NCI-H2171 treated with DMSO at 0.1 percent for 48 hours (cell line): Measurements from ENCODE around the gene NPTXR.

ENCODE experiments used
- DNase-seq: peaks from one replicate; lab custom pipeline; 2025; lab: John Stamatoyannopoulos, UW

NPTXR gene

DNA sequence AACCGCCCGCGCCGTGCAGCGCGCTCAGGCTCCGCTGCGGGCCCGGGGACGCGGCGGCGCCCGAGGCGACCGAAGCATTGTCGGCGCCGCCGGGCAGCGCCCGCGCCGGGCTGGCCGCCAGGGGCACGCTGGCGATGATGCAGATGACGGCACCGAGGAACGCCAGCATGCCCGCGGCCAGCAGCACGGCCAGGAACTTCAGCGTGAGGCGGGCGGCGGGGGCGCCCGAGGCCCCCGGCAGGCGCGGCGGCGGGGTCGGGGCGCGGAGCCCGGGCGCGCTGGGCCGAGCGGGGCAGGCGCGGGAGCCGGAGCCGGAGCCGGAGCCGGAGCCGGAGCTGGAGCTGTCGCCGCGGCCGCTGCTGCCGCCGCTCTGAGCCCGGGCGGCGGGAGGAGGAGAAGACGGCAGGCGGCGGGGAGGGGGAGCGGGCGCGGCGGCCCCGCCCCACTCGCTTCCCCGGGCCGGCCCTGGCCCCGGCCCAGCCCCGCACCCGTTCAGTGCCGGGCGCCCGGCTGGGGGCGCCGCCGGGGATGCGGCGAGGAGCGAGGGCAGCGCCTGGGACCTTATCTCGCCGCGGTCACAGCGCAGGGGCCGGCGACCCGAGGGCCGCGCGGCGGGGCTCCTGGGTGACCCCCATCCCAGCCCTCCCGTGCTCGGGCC lies at the start of gene NPTXR:
Gene NPTXR (minus strand): TSS at position 372 of the 658 bp plus-strand sequence.
- peak; percentile 67 for DNase-seq

DNA sequence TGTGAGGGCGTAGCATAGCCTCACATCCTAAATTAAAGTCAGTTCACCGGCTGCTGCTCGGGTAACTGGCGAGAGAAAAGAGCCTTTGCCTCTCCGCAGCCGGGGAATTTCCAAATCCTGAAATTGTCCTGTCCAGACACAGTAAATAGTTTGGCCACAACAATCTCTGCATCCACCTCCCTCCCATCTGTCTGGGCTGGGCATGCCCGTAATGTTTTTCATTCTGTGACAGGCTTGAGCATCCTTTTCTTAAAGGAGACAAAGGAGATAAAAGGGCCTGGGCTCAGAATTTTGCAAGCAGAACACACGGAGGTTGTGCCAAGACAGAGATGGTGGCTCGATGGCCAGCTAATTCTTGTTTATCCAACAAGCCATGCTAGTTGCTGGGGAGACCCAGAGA lies 47.4 kb upstream of the NPTXR start:
- no peak for DNase-seq

DNA sequence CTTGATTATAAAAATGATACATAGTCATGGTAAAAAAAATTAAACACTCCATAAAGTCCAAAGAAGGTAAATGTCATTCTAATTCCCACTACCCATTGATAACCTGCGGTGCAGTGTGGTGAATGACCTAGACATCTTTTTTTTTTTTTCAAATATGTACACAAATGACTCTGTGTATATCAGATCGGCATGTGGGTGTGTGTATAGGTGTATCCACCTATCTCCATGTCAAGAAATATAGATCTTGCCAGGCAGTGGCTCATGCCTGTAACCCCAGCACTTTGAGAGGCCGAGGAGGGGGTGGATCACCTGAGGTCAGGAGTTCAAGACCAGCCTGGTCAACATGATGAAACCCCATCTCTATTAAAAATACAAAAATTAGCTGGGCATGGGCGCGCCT lies 46.5 kb upstream of the NPTXR start:
- no peak for DNase-seq

DNA sequence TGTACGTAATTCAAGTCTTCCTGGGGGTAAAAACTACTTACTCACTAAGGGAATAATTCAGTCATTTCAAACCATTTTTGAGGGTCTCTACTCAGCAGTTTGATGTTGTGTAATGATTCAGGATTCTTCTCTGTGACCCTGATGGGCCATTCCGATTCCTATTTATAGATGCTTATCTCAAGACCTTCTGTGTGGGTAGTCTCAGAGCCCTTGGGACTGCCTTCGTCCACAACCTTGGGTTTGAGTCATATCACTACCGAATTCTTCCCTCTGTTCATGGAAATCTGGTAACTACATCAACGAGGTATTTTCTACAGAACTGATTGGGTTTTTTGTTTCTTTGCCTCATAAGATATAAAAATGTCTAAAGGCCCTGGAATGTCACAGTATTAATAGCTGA lies 42.5 kb upstream of the NPTXR start:
- DNase-seq, result no peak

DNA sequence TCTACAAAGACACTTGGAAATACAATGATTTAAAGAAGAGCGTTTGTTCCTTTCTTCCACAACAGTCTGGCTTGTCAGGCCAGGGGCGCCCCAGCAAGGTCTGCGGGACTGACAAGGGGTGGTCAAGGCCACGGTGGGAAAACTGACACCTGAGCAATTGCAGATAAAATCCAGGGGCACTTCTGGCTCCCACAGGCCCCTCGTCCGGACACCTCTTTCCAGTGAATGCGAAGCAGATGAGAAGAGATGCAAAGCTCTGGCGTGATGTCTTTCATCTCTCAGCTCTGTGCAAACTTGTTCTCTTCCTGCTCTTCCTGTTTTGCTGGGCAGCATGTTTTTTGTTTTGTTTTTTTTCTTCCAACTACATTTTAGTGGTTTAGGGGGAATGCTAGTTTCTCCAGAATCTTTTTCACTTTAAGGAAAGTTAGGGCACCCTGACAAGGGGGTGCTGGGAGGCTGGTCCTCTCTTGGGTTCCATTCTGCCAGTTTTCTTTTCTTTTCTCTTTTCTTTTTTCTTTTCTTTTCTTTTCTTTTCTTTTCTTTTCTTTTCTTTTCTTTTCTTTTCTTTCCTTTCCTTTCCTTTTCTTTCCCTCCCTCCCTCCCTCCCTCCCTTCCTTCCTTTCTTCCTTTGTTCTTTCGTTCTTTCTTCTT lies 39.3 kb upstream of the NPTXR start:
- DNase-seq, result no peak

DNA sequence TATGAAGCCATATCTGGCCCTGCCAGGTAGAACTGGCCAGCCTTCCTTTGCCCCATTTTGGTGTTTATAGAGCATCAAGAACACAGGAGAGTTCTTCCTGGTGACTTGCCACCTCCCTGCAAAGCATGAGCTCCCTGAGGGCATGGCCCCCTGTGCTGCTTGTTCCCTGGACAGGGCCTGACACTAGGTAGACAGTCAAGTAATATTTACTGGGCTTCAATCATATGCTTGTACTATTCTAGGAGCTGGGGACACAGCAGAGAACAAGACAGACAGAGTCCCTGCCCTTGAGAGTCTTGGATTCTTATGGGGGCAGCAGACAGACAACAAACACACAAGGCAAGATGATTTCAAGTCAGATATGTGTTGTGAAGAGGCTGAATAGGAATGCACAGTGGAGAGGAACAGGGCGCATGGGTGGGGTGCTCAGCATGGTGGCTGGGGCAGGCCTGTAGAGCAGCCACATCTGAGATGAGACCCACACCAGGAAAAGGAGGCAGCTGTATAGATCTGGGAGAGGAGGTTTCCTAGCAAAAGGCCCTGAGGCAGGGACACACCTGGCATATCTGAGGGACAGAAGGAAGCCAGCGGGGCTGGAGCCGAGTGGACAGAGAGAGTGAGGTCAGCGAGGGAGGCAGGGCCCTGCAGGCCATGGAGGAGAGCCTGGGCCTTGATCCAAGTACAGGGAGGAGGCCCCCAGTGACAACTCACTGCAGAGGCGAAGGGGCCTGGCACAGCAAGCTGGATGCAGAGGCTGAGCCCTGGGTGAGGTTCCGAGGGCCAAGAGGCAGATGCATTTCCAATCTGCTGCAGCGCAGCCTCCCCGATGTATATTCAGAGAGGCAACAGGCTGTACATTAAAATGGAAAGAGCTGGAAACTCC lies 38.4 kb upstream of the NPTXR start:
- DNase-seq, result no peak

DNA sequence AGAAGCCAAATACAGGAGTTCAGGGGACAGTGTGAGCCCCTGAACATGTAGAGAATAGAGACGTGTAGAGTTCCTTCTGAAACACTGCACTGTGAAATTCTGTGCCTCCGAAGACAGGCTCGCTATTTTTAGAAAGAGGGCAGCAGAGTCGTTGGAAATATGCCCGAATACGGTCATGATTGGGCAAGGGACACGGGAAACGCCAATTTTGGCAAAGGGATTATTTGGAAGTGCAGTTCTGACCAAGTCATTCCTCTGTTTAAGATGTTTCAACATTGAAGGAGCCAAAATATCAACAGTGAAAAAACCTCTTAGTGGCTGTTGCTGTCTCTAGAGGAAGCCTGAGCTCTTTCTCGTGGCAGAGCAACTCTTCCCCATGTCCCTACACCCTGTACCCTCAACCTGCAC lies 37.6 kb upstream of the NPTXR start:
- DNase-seq, result no peak

DNA sequence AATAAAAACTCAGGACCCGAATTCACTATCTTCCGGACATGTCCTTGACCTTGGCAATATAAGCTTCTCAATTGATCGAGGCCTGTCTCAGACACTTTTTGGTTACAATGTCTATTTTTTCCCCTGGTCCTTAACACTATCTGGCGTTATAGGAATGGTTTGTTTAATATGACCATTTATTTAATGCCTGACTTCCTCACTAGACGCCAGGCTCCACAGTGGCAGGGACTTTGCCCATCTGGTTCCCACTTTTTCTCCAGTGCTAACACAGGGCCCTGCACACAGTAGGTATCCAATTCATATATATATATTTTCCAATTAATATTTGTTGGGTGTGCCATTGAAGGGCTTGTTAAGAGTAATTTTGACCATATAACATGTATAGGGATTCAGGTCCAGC lies 36.1 kb upstream of the NPTXR start:
- no peak for DNase-seq

DNA sequence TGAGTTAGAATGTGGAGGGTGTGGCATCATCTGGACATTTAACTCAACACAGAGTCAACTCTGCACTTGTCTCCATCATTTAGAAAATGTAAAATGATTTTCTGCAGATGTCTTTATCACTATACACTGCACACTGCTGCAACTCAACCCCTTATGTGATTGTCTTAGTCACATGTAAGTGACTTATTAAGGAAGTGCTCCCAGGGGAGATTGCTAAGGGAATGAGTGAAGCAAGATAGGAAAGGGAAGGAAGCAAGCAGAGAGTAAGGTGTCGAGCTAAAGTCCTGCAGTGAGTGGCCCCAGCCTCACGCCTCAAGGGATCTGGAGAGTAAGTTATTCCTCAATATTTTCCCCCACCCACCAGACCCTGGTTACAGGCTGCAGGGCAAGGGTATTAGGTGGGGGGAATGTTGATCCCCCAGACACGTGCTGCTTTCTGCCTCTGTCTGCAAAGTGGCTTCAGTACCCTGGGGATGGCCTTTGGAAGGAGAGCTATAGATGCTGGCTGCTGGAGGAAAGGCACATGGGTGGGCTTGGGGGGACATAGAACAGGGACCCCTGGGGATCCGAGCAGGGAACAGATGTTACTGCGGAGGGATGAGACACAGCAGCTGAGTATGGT lies 35.4 kb upstream of the NPTXR start:
- DNase-seq, result no peak

DNA sequence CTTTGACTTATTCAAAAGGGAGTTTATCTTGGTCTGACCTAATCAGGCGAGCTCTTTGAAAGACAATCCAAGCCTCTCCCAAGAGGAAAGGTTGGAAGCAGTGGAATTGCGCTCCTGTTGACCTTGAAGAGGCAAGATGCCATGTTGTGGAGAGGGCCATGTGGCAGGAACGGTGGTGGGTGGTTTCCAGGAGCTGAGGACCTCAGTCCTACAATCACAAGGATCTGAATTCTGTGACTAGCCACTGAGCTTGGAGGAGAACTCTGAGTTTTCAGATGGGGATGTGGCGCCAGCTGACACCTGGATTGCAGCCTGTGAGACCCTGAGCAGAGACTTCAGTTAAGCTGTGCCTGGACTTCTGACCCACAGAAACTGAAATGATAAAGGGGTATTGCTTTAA lies 34.2 kb upstream of the NPTXR start:
- DNase-seq, result no peak

DNA sequence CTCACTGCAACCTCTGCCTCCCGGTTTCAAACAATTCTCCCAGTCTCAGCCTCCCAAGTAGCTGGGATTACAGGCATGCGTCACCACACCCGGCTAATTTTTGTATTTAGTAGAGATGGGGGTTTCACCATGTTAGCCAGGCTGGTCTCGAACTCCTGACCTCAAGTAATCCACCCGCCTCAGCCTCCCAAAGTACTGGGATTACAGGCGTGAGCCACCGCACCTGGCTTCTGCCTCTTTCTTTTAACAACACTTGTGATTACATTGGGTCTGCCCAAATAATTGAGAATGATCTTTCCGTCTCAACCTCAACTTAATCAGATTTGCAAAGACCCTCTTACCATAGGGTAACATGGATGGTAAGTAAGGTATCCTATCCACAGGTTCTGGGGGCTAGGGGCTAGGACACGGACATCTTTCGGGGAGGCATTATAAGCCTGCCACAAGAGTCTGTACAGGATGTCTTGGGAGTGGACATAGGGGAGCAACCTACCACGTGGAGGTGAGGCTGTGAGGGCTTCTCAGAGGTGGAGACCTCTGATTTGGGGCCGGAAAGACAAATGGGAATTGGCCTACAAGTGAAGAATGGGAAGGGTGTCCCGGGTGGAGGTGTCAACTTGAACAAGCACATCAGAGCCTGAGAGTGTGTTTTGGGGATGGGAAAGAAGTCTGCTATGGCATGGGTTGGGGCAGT lies 30.8 kb upstream of the NPTXR start:
- no peak for DNase-seq

DNA sequence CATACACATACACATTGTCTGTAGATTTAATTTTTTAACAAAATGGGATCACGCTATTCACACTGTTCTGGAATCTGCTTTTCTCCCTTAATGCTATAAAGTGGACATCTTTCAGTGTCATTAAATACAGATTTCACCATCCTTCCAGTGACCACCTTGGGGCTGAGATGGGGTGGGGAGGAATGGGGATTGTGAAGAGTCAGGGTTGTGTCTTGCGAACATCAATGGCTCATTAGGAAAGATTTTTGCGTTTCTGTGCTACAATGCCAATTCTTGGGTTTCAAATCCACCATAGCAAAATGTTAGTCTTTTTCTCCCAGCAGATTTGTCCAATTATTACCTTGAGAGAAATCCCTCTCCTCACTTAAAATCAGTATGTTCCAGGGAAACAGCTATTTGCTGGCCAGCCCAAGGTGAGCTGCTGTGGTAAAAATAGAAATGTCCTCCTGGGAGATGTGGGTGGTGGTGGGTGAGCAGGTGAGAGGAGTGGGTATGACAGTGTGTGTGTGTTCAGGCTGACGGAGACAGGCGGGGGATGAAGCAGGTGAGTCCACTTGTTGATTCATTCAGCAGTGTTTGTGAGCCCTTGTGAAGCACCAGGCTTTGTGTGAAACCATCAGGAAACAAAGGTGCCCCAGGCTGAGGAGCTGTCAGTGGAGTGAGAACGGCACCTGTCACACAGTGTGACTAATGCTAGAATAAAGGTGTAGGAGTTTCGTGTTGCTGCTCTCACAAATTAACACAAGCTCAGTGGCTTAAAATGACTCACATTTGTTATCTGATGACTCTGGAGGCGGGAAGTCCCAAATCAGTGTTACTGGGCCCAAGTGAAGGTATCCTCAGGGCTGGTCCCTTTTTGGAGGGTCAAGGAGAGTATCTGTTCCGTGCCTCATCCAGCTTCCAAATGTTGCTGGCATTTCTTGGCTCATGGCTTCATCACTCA lies 29.9 kb upstream of the NPTXR start:
- DNase-seq, result peak; percentile 35

DNA sequence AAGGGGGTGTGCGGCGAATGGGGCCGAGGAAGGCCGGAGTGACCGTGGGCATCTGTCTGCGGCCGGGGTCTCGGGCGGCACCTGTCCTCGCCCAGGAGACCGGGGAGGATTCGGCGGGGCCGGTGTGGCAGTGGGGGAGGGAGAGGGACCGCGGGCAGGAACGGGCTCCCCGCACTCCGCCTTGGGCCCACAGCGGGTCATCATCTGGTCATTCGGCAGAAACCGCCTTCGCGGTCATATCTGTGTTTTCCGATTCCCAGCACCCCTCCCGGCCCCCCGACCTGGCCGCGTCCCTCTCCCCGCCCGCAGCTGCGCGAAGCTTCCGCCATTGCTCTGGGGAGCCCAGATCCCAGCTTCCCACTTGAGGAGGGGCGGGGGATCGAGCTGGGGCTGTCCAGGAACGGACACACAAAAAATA lies 29.0 kb upstream of the NPTXR start:
- peak; percentile 43 for DNase-seq

DNA sequence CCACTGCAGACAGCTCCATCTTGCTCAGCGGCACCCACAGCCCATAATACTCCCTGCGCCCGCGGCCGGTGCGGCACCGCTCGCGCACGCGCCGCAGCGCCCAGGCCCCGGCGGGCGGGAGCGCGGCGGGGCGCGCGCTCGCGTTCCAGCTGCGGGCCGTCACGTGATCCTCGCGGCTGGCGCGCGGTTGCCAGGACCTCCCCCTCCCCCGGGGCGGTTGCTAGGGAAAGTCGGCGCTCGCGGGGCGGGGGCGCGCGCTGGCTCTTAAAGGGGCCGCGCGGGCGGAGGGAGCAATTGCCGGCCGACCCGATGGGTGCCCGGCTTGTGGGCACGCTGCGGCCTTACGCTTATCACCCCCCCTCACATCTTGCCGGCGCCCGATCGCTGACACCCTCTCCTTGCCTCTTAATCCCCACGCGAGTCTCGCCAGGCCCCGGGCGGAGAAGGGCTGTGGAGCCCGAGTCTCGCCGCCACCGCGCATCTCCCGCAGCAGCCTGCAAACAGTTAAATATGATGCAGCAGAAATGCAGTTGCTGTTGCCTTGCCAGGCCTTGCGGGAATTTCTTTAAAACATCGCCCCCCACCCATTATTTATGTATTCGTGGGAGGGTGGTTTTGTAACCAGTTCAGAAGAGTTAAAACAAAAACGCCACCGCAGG lies 28.5 kb upstream of the NPTXR start, which contains the start of gene CBX6:
Gene CBX6 (minus strand): TSS at position 45 of the 659 bp plus-strand sequence. CDS start 26 bp downstream, at position 19.
- peak; percentile 93 for DNase-seq

DNA sequence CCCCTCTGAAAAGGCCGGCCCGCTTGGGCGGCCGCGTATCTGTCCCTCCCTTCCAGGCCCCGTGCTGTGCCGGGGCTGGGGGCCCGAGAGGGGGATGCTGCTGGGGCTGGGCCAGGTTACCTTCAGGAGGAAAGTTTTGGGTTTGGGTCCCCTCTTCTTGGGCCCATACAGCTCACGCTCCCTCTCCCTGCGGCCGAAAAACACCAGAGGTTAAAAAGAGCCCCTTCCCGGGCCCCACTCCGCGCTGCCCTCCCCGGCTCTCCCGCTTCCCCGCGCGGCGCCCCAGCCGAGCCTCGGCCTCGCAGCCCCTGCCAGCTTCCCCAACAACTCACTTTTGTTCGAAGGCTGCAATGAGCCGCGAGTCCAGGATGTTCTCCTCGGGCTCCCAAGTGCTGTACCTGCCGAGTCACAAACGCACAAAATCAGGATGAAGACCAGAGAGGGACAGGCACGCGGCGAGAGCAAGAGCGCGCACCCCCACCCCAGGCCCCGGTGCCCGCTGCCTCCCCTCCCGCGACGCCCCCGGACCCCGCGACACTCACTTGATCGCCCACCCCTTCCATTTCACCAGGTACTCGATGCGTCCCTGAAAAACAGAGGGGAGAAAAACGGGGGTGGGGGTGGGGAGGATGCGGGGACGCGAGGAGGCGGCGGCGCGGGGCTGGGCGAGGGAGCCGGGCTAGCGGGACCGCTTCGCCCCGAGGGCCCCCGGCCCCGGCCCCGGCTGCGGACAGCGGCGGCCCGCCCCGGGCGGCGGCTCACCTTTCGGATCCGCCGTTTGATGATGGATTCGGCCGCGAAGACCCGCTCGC lies 27.7 kb upstream of the NPTXR start:
- no peak for DNase-seq

DNA sequence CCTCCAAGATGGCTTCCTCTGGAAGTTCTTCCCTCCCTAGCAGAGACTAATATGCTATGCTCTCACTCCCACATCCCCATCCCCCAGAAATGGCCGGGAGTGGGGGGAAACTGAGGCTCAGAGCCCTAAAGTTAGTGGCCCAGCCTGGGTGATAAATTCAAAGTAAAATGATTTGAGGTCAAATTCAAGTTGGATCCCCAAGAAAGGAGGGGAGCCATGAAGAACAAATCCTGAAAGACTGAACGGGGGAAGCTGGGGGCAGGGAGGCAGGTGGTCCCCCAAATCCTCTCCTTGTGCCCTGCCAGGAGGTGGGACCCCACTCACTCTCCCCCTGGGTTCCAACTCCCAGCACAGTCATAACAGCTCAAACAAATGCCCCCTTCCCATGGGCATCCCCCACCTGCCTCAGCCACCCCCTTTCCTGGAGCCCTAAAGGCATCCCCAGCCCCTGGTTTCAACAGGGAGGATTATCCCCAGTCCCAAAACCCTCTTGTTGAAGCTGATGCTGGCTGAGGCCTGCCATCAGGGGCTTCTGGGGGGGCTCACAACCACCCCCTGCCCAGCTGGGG lies 27.0 kb upstream of the NPTXR start:
- no peak for DNase-seq

DNA sequence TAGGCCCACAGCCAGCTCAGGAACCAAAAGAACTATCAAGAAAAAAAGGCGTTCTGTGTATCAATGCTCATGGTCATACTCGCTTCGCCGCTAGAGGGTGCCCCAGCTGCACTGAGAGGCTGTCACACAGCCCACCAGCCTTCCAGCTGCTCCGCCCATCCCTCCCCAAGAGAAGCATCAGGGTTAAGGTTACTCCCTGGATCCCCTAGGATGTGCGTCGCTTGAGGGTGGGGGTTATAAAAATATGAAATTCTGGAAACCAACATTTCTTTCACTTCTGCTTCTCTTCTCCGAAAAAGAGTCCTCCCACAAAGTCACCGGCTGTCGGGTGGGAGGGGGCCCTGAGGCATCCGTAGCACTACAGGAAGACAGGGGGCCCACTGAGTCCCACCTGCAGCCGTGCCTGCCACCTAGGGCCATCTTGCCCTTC lies 26.5 kb upstream of the NPTXR start:
- peak; percentile 86 for DNase-seq

DNA sequence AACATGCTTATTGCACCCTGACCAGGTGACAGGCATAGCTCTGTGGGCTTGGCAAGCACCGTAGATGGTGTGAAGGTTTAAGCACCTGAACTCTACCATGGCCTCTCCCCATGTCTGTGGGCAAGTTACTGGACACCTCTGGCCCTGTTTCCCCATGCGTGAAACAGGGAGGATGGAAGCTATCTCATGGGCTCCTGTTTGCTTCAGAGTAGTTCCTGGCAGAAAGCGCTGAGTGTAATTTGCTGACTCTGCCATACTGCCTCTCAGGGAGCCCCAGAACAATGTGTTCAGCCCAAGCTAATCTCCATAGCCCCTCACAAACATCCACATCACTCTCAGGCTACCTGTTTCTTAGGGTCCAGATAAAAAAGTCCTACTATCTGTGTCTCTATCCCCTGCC lies 25.8 kb upstream of the NPTXR start:
- DNase-seq, result no peak

DNA sequence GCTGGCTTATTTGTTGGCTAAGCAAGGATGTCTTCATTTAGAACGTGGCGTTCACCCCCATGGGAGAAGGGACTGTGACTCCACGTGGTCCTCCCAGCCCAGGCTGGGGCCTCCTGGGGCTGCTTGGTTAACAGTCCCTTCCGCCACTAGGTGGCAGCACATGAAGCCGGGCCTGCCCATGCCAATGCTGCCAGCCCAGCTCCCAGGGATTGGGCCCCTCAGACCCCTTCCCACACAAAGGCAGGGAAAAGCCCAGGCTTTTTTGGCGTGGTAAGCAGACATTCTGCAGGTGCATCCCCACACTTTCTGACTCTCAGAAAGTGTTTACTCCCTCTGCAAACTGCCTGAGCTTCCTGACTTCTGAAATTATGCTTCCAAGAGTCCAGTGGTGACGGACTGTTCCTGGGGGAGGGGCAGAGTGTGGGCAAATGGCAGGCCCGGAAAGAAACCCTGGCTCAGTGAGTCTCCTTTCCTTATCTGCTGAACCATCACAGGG lies 25.1 kb upstream of the NPTXR start:
- DNase-seq, result peak; percentile 59
